ENCODE data around the gene NBPF1.

DNA sequence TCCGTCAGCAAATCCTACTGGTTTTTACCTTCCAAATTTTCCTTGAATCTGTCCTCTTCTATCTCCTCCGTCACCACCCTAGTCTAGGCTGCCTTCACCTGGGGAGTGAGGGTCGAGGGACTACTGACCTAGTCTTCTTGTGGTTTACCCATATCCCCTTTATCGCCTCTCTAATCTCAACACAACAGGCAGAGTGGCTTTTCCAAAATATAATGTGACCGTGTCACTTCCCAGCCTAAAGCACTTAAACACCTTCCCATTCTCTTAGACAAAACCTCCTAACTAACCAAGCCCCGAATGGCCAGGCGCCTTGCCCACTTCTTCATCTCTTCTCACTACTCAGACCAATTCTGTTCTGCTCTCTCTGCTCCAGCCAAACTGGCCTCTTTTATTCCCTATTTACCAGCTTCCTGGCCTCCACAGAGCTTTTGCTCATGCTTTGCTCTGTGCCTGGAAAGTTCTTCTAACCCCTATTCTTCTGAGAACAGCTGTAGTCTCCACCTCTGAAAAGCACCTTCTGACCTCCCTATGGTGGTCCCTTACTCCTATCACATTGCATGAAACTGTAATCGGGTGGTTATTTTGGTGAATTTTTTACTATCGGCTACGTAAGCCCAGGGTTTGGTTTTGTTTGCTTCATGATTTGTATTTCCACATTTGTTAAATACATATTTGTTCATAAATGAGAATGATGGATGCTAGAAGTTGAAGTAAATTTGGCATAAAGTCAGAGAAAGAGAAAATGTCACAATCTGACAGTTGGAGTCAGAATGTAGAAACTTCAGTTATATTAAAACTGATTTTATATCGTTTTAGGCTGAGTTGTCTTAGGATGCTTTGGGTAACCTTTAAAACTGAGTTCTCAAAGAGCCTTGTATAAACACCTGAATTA is 1.2 kb upstream of the NBPF1 start:
- TF ChIP-seq POLR2A (IDR thresholded peaks at IDR 0.05; ENCODE audit: low read length) (no peak), GATA1 (IDR thresholded peaks at IDR 0.05; ENCODE audit: low read depth, low read length) (no peak)

All from erythroblast (primary cell).